GDM1 (cell line): ENCODE results near the gene TRIP12.

Experiments used
- DNase-seq: peaks from one replicate; lab custom pipeline; 2025; lab: John Stamatoyannopoulos, UW

The TRIP12 gene

GRCh38 chr2:229715895-229716507 is 205.8 kb downstream of the TRIP12 start:
- DNase-seq, result no peak

- no peak for DNase-seq
Observed at GRCh38 chr2:229714736-229715541, 206.9 kb downstream of the TRIP12 start.

- no peak for DNase-seq
Observed at GRCh38 chr2:229714080-229714735, 207.6 kb downstream of the TRIP12 start, which contains the start of gene DNER. Gene DNER, minus strand, starts transcription at chr2:229714555. Its CDS starts 132 bp downstream, at chr2:229714423.
